OCI-LY1 (cell line): Measurements from ENCODE around the gene TMCC2.

Source experiments
- H2AFZ ChIP-seq: fragments of 200-600 bp; sonication (generic), shearing (Covaris generic); 2 replicates; pipeline ENCODE4 v1.6.0; 2014; ENCODE audit warnings: antibody characterized with exemption, mild to moderate bottlenecking, low read length
- H3F3A ChIP-seq: fragments of 200-600 bp; sonication (generic), shearing (Covaris generic); 2 replicates; pipeline ENCODE4 v1.6.0; 2014; ENCODE audit warnings: mild to moderate bottlenecking, antibody characterized with exemption, low read length, moderate library complexity; ENCODE audit not compliant: insufficient read depth
- H3K27ac ChIP-seq: fragments of 200-600 bp; sonication (generic); 2 replicates; pipeline ENCODE4 v1.5.1; 2014; ENCODE audit warnings: low read length, mixed run types, mild to moderate bottlenecking, low read depth; ENCODE audit not compliant: poor library complexity, severe bottlenecking
- H3K27me3 ChIP-seq: fragments of 200-600 bp; sonication (generic); 2 replicates; pipeline ENCODE4 v1.6.0; 2014; ENCODE audit warnings: antibody characterized with exemption, mild to moderate bottlenecking, low read length, moderate library complexity; ENCODE audit not compliant: insufficient read depth
- H3K36me3 ChIP-seq: fragments of 200-600 bp; sonication (generic); 2 replicates; pipeline ENCODE4 v1.6.1; 2014; ENCODE audit warnings: mild to moderate bottlenecking, antibody characterized with exemption, low read length, moderate library complexity, mixed read lengths; ENCODE audit not compliant: insufficient read depth
- H3K4me1 ChIP-seq: fragments of 200-600 bp; sonication (generic); 2 replicates; pipeline ENCODE4 v1.5.1; 2014; ENCODE audit warnings: mild to moderate bottlenecking, low read length, moderate library complexity; ENCODE audit not compliant: insufficient read depth, severe bottlenecking
- H3K4me2 ChIP-seq: fragments of 200-600 bp; sonication (generic), shearing (Covaris generic); 2 replicates; pipeline ENCODE4 v1.6.1; 2014; ENCODE audit warnings: low read length
- H3K4me3 ChIP-seq: fragments of 200-600 bp; sonication (generic); 2 replicates; pipeline ENCODE4 v1.5.1; 2014; ENCODE audit warnings: low read length, low read depth, mild to moderate bottlenecking, mixed read lengths; ENCODE audit not compliant: poor library complexity, severe bottlenecking
- H3K79me2 ChIP-seq: fragments of 200-600 bp; shearing (Covaris generic); 2 replicates; pipeline ENCODE4 v1.6.1; 2016; ENCODE audit warnings: mixed run types, low read length, mixed read lengths; ENCODE audit not compliant: insufficient read depth
- H3K9ac ChIP-seq: fragments of 200-600 bp; sonication (generic), shearing (Covaris generic); 2 replicates; pipeline ENCODE4 v1.6.1; 2014; ENCODE audit warnings: mild to moderate bottlenecking, low read length, mixed read lengths
- H3K9me2 ChIP-seq: fragments of 200-600 bp; sonication (generic), shearing (Covaris generic); 2 replicates; pipeline ENCODE4 v1.6.1; 2014; ENCODE audit warnings: low read depth, mild to moderate bottlenecking, low read length, mixed read lengths
- H3K9me3 ChIP-seq: fragments of 200-600 bp; shearing (Covaris generic); 2 replicates; pipeline ENCODE4 v1.6.1; 2014; ENCODE audit warnings: low read length, mixed read lengths
- H4K20me1 ChIP-seq: fragments of 200-600 bp; sonication (generic), shearing (Covaris generic); 2 replicates; pipeline ENCODE4 v1.6.0; 2016; ENCODE audit warnings: mild to moderate bottlenecking, low read length; ENCODE audit not compliant: insufficient read depth
- CTCF ChIP-seq: fragments of 200-600 bp; sonication (generic), shearing (Covaris generic); IDR thresholded peaks from 2 replicates; pipeline ENCODE4 v1.5.1; 2017; ENCODE audit warnings: mild to moderate bottlenecking, antibody characterized with exemption, low read length, moderate library complexity, mixed read lengths
- EZH2 ChIP-seq: fragments of 200-600 bp; sonication (generic), shearing (Covaris generic); IDR thresholded peaks from 2 replicates; pipeline ENCODE4 v1.8.0; 2017; ENCODE audit warnings: borderline replicate concordance, mixed run types, mild to moderate bottlenecking, antibody characterized with exemption, low read length, moderate library complexity, mixed read lengths

Gene TMCC2

GRCh38 chr1:205256951-205257625 is 29.3 kb downstream of the TMCC2 start:
- Histone ChIP-seq H3K4me2 (no peak overlapping the region), H3K9me3 (no peaks in the 10 kb centered on the region), H3K9ac (no peak overlapping the region), H3K27ac (no peak overlapping the region), H2AFZ (no peak overlapping the region), H3K36me3 (no peaks in the 10 kb centered on the region), H3K4me1 (peaks cover 9% of the 10 kb centered on the region), H3K9me2 (no peaks in the 10 kb centered on the region), H3K27me3 (peaks cover 16% of the 10 kb centered on the region; the same call in 1 of the 2 replicates), H3K79me2 (no peaks in the 10 kb centered on the region), H3F3A (no peaks in the 10 kb centered on the region), H3K4me3 (no peak overlapping the region), H4K20me1 (no peaks in the 10 kb centered on the region)
- TF ChIP-seq CTCF: no peak
- no peak for TF ChIP-seq EZH2

GRCh38 chr1:205257735-205258134 is 30.0 kb downstream of the TMCC2 start:
- Histone ChIP-seq H3K4me3 (no peak overlapping the region), H3K4me2 (no peak overlapping the region), H3K9me3 (no peaks in the 10 kb centered on the region)

GRCh38 chr1:205258261-205258691 is 30.5 kb downstream of the TMCC2 start:
- H3K9me2 ChIP-seq: no peaks in the 10 kb centered on the region
- no peak overlapping the region for H2AFZ ChIP-seq
- peaks cover 9% of the 10 kb centered on the region for H3K4me1 ChIP-seq
- no peak overlapping the region for H3K9ac ChIP-seq
- no peaks in the 10 kb centered on the region for H3K79me2 ChIP-seq
- no peaks in the 10 kb centered on the region for H4K20me1 ChIP-seq
- no peak overlapping the region for H3K4me3 ChIP-seq
- H3K27ac ChIP-seq: no peak overlapping the region
- TF ChIP-seq CTCF (no peak), EZH2 (no peak)
- peaks cover 16% of the 10 kb centered on the region; the same call in 1 of the 2 replicates for H3K27me3 ChIP-seq
- H3K9me3 ChIP-seq: no peaks in the 10 kb centered on the region
- no peaks in the 10 kb centered on the region for H3K36me3 ChIP-seq
- no peak overlapping the region for H3K4me2 ChIP-seq
- no peaks in the 10 kb centered on the region for H3F3A ChIP-seq

More at GRCh38 chr1:205257735-205258134, 30.0 kb downstream of the TMCC2 start:
- no peaks in the 10 kb centered on the region for H3K36me3 ChIP-seq
- no peaks in the 10 kb centered on the region for H3K9me2 ChIP-seq
- peaks cover 16% of the 10 kb centered on the region; the same call in 1 of the 2 replicates for H3K27me3 ChIP-seq
- H3F3A ChIP-seq: no peaks in the 10 kb centered on the region
- no peak overlapping the region for H3K27ac ChIP-seq
- H2AFZ ChIP-seq: no peak overlapping the region
- H4K20me1 ChIP-seq: no peaks in the 10 kb centered on the region
- no peak overlapping the region for H3K9ac ChIP-seq
- no peak for TF ChIP-seq CTCF
- TF ChIP-seq EZH2: no peak
- H3K79me2 ChIP-seq: no peaks in the 10 kb centered on the region
- peaks cover 9% of the 10 kb centered on the region for H3K4me1 ChIP-seq
